Central memory CD8-positive, alpha-beta T cell (primary cell): ENCODE measurements around the gene ATN1.
A peak's percentile ranks its signal among the peaks of the same experiment; 100 is the strongest.

Experiments
- ATAC-seq: fragments of 150-1000 bp; cut with Tn5 transposase; replicated peaks from 2 replicates; pipeline ENCODE4 v1.10.0; 2022; ENCODE audit warnings: mild to moderate bottlenecking, moderate FRiP score, moderate number of reproducible peaks; ENCODE audit not compliant: poor library complexity, severe bottlenecking; ENCODE audit errors: extremely low read depth
- DNase-seq, 2 donors: peaks; one replicate each; pipeline ENCODE4 v3.0.0; 2021; ENCODE audit warnings: low spot score in 2 of 2
- H3K27ac Mint-ChIP-seq: one replicate; pipeline ENCODE4 v1.8.0; 2022; ENCODE audit warnings: low read depth, mild to moderate bottlenecking, moderate library complexity, mixed read lengths
- H3K27me3 Mint-ChIP-seq: one replicate; pipeline ENCODE4 v1.8.0; 2022; ENCODE audit warnings: mixed read lengths
- H3K36me3 Mint-ChIP-seq: one replicate; pipeline ENCODE4 v1.8.0; 2022; ENCODE audit warnings: mild to moderate bottlenecking, moderate library complexity, mixed read lengths; ENCODE audit not compliant: insufficient read depth
- H3K4me1 Mint-ChIP-seq: one replicate; pipeline ENCODE4 v1.8.0; 2022; ENCODE audit warnings: mixed read lengths
- H3K4me3 Mint-ChIP-seq: one replicate; pipeline ENCODE4 v1.8.0; 2022; ENCODE audit warnings: mild to moderate bottlenecking, moderate library complexity, mixed read lengths
- H3K9me3 Mint-ChIP-seq: one replicate; pipeline ENCODE4 v1.8.0; 2022; ENCODE audit warnings: mixed read lengths

ATN1 gene

DNA sequence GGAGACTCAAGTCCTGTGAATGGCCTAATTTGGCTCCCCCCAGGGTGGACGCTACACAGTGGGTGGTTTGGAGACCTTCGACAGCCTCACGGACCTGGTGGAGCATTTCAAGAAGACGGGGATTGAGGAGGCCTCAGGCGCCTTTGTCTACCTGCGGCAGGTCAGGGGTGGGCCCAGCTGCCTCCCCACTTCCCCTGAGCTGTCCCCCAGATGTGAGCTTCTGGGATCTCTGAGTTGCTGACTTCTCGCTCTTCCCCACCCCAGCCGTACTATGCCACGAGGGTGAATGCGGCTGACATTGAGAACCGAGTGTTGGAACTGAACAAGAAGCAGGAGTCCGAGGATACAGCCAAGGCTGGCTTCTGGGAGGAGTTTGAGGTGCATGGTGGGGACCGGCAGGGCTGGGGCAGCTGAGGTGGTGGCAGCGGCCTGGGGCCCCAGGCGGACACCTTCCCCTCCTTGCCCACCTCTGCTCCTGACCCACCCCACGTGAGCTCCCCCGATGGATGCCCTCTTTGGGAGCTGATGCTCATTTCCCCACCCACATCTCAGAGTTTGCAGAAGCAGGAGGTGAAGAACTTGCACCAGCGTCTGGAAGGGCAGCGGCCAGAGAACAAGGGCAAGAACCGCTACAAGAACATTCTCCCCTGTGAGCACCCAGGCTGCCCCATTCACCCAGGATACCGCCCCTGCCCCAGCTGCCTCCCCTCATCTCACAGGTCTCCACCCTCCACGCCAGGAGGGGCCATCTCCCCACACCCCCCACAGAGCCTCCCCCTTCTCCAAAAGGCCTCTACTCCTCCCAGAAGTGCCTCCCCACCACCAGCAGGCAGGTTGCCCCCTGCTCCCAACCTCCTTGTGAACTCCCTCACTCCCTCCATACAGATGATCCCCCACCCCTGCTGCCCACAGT lies 27.6 kb downstream of the ATN1 start:
- Mint-ChIP-seq H3K27me3 (no peaks in the 10 kb centered on the region), H3K4me1 (peaks cover 87% of the 10 kb centered on the region), H3K27ac (peak overlapping the region; percentile 99), H3K36me3 (peaks cover 72% of the 10 kb centered on the region), H3K9me3 (no peaks in the 10 kb centered on the region), H3K4me3 (peak overlapping the region; percentile 98)
- DNase-seq (no peak), ATAC-seq (no peak)

- Mint-ChIP-seq H3K4me1 (peaks cover 88% of the 10 kb centered on the region), H3K27ac (peak overlapping the region; percentile 99), H3K4me3 (peak overlapping the region; percentile 98), H3K9me3 (no peaks in the 10 kb centered on the region), H3K36me3 (peaks cover 77% of the 10 kb centered on the region), H3K27me3 (no peaks in the 10 kb centered on the region)
- ATAC-seq (no peak), DNase-seq (no peak)
Measured at GRCh38 chr12:6956021-6956727, 28.4 kb downstream of the ATN1 start.

- H3K36me3 Mint-ChIP-seq, result peaks cover 86% of the 10 kb centered on the region
- H3K9me3 Mint-ChIP-seq, result no peaks in the 10 kb centered on the region
- no peaks in the 10 kb centered on the region for H3K27me3 Mint-ChIP-seq
- DNase-seq (peak in 1 of 2 donors; percentile 57), ATAC-seq (peak; percentile 8)
- H3K4me3 Mint-ChIP-seq, result peak overlapping the region; percentile 98
- peak overlapping the region; percentile 99 for H3K27ac Mint-ChIP-seq
- H3K4me1 Mint-ChIP-seq, result peaks cover 92% of the 10 kb centered on the region
Measured at GRCh38 chr12:6957151-6957701, 29.5 kb downstream of the ATN1 start.

DNA sequence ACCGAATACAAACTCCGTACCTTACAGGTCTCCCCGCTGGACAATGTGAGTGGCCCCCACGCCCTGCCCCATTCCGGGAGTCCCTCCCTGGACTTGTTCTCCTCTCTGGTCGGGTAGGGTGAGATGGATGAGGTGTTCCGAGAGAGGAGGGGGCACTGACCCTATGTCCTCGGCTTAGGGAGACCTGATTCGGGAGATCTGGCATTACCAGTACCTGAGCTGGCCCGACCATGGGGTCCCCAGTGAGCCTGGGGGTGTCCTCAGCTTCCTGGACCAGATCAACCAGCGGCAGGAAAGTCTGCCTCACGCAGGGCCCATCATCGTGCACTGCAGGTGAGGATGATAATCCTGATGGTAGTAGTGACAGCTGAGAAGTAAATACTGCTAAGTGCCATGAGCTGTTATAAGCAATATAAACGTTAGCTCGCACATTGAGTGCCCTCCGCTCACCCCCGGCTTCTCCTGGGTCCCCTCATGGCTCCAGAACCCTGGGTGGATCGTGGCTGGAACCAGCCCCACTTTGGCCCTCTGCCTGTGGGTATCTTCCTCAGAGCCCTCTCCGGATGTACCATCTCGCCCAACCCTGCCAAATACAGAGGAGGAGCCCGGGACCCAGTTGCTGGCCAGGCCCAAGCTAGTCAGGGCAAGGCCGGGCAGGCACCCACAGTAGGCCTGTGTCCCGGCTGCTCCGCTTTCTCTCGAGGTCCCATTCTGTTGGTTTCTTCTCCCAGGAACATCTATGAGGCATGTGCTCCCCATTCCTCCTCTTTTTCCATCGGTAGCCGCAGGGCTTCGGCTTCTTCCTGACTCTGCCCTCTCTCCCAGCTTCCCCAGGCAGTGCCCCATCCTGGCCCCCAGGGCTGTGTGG lies 30.2 kb downstream of the ATN1 start:
- H3K27me3 Mint-ChIP-seq, result no peaks in the 10 kb centered on the region
- peak overlapping the region; percentile 98 for H3K4me3 Mint-ChIP-seq
- DNase-seq (no peak), ATAC-seq (no peak)
- peaks cover 81% of the 10 kb centered on the region for H3K36me3 Mint-ChIP-seq
- peaks cover 86% of the 10 kb centered on the region for H3K4me1 Mint-ChIP-seq
- no peaks in the 10 kb centered on the region for H3K9me3 Mint-ChIP-seq
- peak overlapping the region; percentile 99 for H3K27ac Mint-ChIP-seq

GRCh38 chr12:6958609-6959057 lies 30.9 kb downstream of the ATN1 start:
- H3K4me1 Mint-ChIP-seq, result peaks cover 82% of the 10 kb centered on the region
- no peak for ATAC-seq
- peaks cover 76% of the 10 kb centered on the region for H3K36me3 Mint-ChIP-seq
- DNase-seq, result no peak
- no peaks in the 10 kb centered on the region for H3K27me3 Mint-ChIP-seq
- H3K9me3 Mint-ChIP-seq, result no peaks in the 10 kb centered on the region
- H3K27ac Mint-ChIP-seq, result peak overlapping the region; percentile 99
- peak overlapping the region; percentile 98 for H3K4me3 Mint-ChIP-seq

GRCh38 chr12:6959058-6959804 lies 31.5 kb downstream of the ATN1 start:
- H3K9me3 Mint-ChIP-seq, result no peaks in the 10 kb centered on the region
- peak; percentile 64 for ATAC-seq
- peaks cover 76% of the 10 kb centered on the region for H3K4me1 Mint-ChIP-seq
- peak overlapping the region; percentile 99 for H3K27ac Mint-ChIP-seq
- H3K36me3 Mint-ChIP-seq, result peaks cover 70% of the 10 kb centered on the region
- H3K27me3 Mint-ChIP-seq, result no peaks in the 10 kb centered on the region
- peak in 1 of 2 donors; percentile 73 for DNase-seq
- H3K4me3 Mint-ChIP-seq, result peak overlapping the region; percentile 98

- Mint-ChIP-seq H3K9me3 (no peaks in the 10 kb centered on the region), H3K36me3 (peaks cover 67% of the 10 kb centered on the region), H3K27ac (peak overlapping the region; percentile 99), H3K4me3 (peak overlapping the region; percentile 98), H3K27me3 (no peaks in the 10 kb centered on the region), H3K4me1 (peaks cover 75% of the 10 kb centered on the region)
- DNase-seq (no peak), ATAC-seq (no peak)
Measured at GRCh38 chr12:6959805-6960592, 32.2 kb downstream of the ATN1 start.

DNA sequence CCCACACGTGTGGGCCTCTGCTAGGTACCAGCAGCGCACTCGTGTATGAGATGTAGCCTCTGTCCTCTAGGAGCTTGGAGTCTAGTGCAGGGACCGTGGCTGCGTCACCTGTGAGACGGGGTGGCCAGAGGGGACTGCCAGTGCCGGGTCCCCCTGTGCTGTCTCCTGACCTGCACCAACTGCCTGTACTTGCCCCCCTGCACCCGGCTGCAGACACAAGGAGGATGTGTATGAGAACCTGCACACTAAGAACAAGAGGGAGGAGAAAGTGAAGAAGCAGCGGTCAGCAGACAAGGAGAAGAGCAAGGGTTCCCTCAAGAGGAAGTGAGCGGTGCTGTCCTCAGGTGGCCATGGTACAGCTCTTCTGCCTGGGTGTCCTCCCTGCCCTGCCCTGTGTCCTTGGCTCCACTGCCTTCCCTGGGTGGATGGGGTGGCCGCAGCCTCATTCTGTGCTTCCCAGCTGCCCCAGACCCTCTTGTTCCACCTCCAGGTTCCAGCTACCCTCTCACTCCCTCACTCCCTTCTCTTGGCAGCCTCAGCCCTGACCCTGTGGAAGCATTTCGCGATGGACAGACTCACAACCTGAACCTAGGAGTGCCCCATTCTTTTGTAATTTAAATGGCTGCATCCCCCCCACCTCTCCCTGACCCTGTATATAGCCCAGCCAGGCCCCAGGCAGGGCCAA lies 33.0 kb downstream of the ATN1 start:
- H3K9me3 Mint-ChIP-seq, result no peaks in the 10 kb centered on the region
- peak overlapping the region; percentile 98 for H3K4me3 Mint-ChIP-seq
- peak; percentile 9 for ATAC-seq
- peaks cover 73% of the 10 kb centered on the region for H3K4me1 Mint-ChIP-seq
- no peak for DNase-seq
- peaks cover 65% of the 10 kb centered on the region for H3K36me3 Mint-ChIP-seq
- no peaks in the 10 kb centered on the region for H3K27me3 Mint-ChIP-seq
- peak overlapping the region; percentile 99 for H3K27ac Mint-ChIP-seq

DNA sequence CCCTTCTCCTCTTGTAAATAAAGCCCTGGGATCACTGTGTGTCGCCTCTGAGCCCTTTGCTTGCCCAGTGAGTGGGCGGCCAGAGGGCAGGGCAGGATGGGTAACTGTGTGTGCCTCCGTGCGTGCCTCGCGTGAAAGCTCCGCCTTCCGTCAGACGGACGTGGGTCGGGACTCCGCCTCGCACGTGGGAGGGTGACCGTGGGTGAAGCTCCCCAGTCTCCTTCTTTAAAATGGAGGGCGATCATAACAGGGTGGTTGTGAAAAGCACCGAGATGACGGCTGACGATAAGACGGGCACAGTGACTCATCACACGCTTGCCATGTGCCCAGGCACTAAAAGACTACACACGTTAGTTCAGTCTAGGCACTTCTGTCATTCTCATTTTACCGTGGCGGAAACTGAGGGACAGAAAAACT lies 33.5 kb downstream of the ATN1 start:
- peaks cover 61% of the 10 kb centered on the region for H3K36me3 Mint-ChIP-seq
- DNase-seq (peak in 1 of 2 donors; percentile 87), ATAC-seq (peak; percentile 80)
- peak overlapping the region; percentile 98 for H3K4me3 Mint-ChIP-seq
- H3K9me3 Mint-ChIP-seq, result no peaks in the 10 kb centered on the region
- peaks cover 68% of the 10 kb centered on the region for H3K4me1 Mint-ChIP-seq
- peak overlapping the region; percentile 99 for H3K27ac Mint-ChIP-seq
- no peaks in the 10 kb centered on the region for H3K27me3 Mint-ChIP-seq

DNA sequence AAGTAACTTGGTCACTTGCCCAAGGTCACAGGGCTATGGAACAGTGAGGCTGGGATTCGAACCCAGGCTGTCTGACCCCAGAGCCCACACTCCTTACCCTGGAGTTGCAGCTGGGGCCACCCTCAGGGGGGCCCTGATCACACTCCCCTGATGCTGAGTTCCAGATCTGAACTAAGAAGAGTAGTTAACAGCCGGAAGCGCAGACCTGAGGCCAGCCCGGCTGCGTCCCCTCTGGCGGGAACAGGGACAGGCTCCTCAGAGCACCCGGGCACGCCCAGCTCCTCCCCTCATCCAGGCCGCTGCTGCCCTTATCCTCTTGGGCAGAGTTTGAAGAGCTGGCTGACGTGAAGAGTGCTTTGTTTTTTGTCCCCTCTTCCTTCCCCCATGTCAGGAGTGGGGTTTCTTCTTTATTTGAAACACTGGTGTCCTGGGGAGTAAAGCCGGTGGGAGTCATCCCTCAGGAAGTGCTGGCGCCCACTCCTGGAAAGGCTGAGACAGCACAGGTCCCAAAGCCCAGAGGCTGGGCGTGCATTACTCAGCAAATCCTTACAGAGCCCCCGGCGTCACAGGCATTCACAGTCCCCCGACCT lies 34.0 kb downstream of the ATN1 start:
- Mint-ChIP-seq H3K27ac (peak overlapping the region; percentile 99), H3K27me3 (no peaks in the 10 kb centered on the region), H3K36me3 (peaks cover 61% of the 10 kb centered on the region), H3K9me3 (no peaks in the 10 kb centered on the region), H3K4me3 (peak overlapping the region; percentile 98), H3K4me1 (peaks cover 63% of the 10 kb centered on the region)
- DNase-seq (no peak), ATAC-seq (peak; percentile 5)
